ENCODE results near the gene FNDC8.
"Not testable (repeated sequence)": the region's sequence is repeated elsewhere in the genome, so short reads cannot be mapped to it uniquely, and the experiment has no call there.

Gene FNDC8

GRCh38 chr17:35101725-35102124, 19.7 kb upstream of the FNDC8 start:
- Histone ChIP-seq H3K9me3 (ENCODE audit: control insufficient read depth, low read length) (no peaks in the 10 kb centered on the region), H3K36me3 (ENCODE audit: control insufficient read depth, insufficient read depth, low read length) (no peaks in the 10 kb centered on the region), H3K79me2 (no peaks in the 10 kb centered on the region), H3K4me1 (no peaks in the 10 kb centered on the region), H3K27ac (no peak overlapping the region), H2AFZ (no peak overlapping the region), H3K27me3 (ENCODE audit: control insufficient read depth, insufficient read depth, low read length) (no peaks in the 10 kb centered on the region), H3K4me3 (ENCODE audit: low read depth, low read length) (no peak overlapping the region), H3K9ac (no peak overlapping the region), H3K4me2 (ENCODE audit: low read length) (no peak overlapping the region)
- TF ChIP-seq CTCF (IDR thresholded peaks at IDR 0.05) = no peak

GRCh38 chr17:35103271-35103670, 18.1 kb upstream of the FNDC8 start:
- H3K4me3 ChIP-seq (ENCODE audit: low read depth, low read length) = no peak overlapping the region
- no peak overlapping the region for H3K9ac ChIP-seq
- no peak overlapping the region for H3K4me2 ChIP-seq (ENCODE audit: low read length)
- H3K9me3 ChIP-seq (ENCODE audit: control insufficient read depth, low read length) = no peaks in the 10 kb centered on the region
- no peak overlapping the region for H2AFZ ChIP-seq
- H3K36me3 ChIP-seq (ENCODE audit: control insufficient read depth, insufficient read depth, low read length) = no peaks in the 10 kb centered on the region
- H3K4me1 ChIP-seq = no peaks in the 10 kb centered on the region
- no peak overlapping the region for H3K27ac ChIP-seq
- H3K27me3 ChIP-seq (ENCODE audit: control insufficient read depth, insufficient read depth, low read length) = no peaks in the 10 kb centered on the region
- H3K79me2 ChIP-seq = no peaks in the 10 kb centered on the region
- TF ChIP-seq CTCF (IDR thresholded peaks at IDR 0.05) = no peak

- H3K9ac ChIP-seq = no peak overlapping the region
- H3K36me3 ChIP-seq (ENCODE audit: control insufficient read depth, insufficient read depth, low read length) = no peaks in the 10 kb centered on the region
- no peak overlapping the region for H3K4me3 ChIP-seq (ENCODE audit: low read depth, low read length)
Observed at GRCh38 chr17:35104844-35105450, 16.5 kb upstream of the FNDC8 start.

GRCh38 chr17:35110791-35111190, 10.6 kb upstream of the FNDC8 start:
- not testable (repeated sequence) for H3K4me1 ChIP-seq; H3K9ac ChIP-seq; H3K9me3 ChIP-seq (ENCODE audit: control insufficient read depth, low read length); H3K4me3 ChIP-seq (ENCODE audit: low read depth, low read length); H3K79me2 ChIP-seq; H3K27me3 ChIP-seq (ENCODE audit: control insufficient read depth, insufficient read depth, low read length); H3K27ac ChIP-seq; H3K4me2 ChIP-seq (ENCODE audit: low read length); H2AFZ ChIP-seq; H3K36me3 ChIP-seq (ENCODE audit: control insufficient read depth, insufficient read depth, low read length)

More at GRCh38 chr17:35104844-35105450, 16.5 kb upstream of the FNDC8 start:
- Histone ChIP-seq H3K4me1 (no peaks in the 10 kb centered on the region), H3K27ac (no peak overlapping the region), H3K27me3 (ENCODE audit: control insufficient read depth, insufficient read depth, low read length) (no peaks in the 10 kb centered on the region), H3K4me2 (ENCODE audit: low read length) (no peak overlapping the region), H3K9me3 (ENCODE audit: control insufficient read depth, low read length) (no peaks in the 10 kb centered on the region), H3K79me2 (no peaks in the 10 kb centered on the region), H2AFZ (no peak overlapping the region)
- TF ChIP-seq CTCF (IDR thresholded peaks at IDR 0.05) = no peak

- no peaks in the 10 kb centered on the region for H3K9me3 ChIP-seq (ENCODE audit: control insufficient read depth, low read length)
- peaks cover 11% of the 10 kb centered on the region for H3K79me2 ChIP-seq
- peaks cover 9% of the 10 kb centered on the region for H3K4me1 ChIP-seq
- no peak overlapping the region for H3K4me3 ChIP-seq (ENCODE audit: low read depth, low read length)
- H3K4me2 ChIP-seq (ENCODE audit: low read length) = no peak overlapping the region
- no peak overlapping the region for H2AFZ ChIP-seq
- TF ChIP-seq CTCF (IDR thresholded peaks at IDR 0.05) = no peak
- no peak overlapping the region for H3K27ac ChIP-seq
- H3K27me3 ChIP-seq (ENCODE audit: control insufficient read depth, insufficient read depth, low read length) = no peaks in the 10 kb centered on the region
- no peaks in the 10 kb centered on the region for H3K36me3 ChIP-seq (ENCODE audit: control insufficient read depth, insufficient read depth, low read length)
- H3K9ac ChIP-seq = no peak overlapping the region
Observed at GRCh38 chr17:35116845-35117244, 4.6 kb upstream of the FNDC8 start.

Measured in parathyroid adenoma (tissue), 2 donors.